Stimulated activated CD8-positive, alpha-beta memory T cell treated with anti-CD3 and anti-CD28 coated beads, Interleukin-4, amount 100 ng/mL, for 1 hour (primary cell): Measurements from ENCODE around the gene EIF5A2.
"Not testable (repeated sequence)": the region's sequence is repeated elsewhere in the genome, so short reads cannot be mapped to it uniquely, and the experiment has no call there.

Experiments used
- DNase-seq, 2 donors: peaks; one replicate each; pipeline ENCODE4 v3.0.0-alpha.2; 2020; ENCODE audit warnings: low read depth in 2 of 2, low spot score in 1 of 2

EIF5A2 gene

GRCh38 chr3:170908235-170909116 is at the start of gene EIF5A2:
Gene EIF5A2 (minus strand): TSS chr3:170908637. CDS start chr3:170907806, 831 bp downstream.
- DNase-seq, result peak; percentile 87 to 91

- DNase-seq, result no peak
These were observed 48.2 kb upstream of the EIF5A2 start for GRCh38 chr3:170956647-170957046.

- no peak for DNase-seq
These were observed 45.3 kb upstream of the EIF5A2 start for GRCh38 chr3:170953736-170954135.

- DNase-seq, result no peak
These were observed 44.8 kb upstream of the EIF5A2 start for GRCh38 chr3:170953229-170953628.

- no peak for DNase-seq
These were observed 40.8 kb upstream of the EIF5A2 start for GRCh38 chr3:170949211-170949610.

- no peak for DNase-seq
These were observed 38.8 kb upstream of the EIF5A2 start for GRCh38 chr3:170947018-170947769.

- DNase-seq, result no peak
These were observed 33.6 kb upstream of the EIF5A2 start for GRCh38 chr3:170942011-170942410.

GRCh38 chr3:170941551-170941950 is 33.1 kb upstream of the EIF5A2 start:
- no peak for DNase-seq

- DNase-seq, result not testable (repeated sequence)
These were observed 24.6 kb upstream of the EIF5A2 start for GRCh38 chr3:170933039-170933438.

GRCh38 chr3:170923553-170923952 is 15.1 kb upstream of the EIF5A2 start:
- not testable (repeated sequence) for DNase-seq

GRCh38 chr3:170918715-170919114 is 10.3 kb upstream of the EIF5A2 start:
- DNase-seq, result no peak

- DNase-seq, result no peak
These were observed 6.3 kb upstream of the EIF5A2 start for GRCh38 chr3:170914690-170915089.

- DNase-seq, result no peak
These were observed 5.8 kb upstream of the EIF5A2 start for GRCh38 chr3:170914212-170914611.

GRCh38 chr3:170911051-170911450 is 2.6 kb upstream of the EIF5A2 start:
- no peak for DNase-seq

- no peak for DNase-seq
These were observed 2.1 kb upstream of the EIF5A2 start for GRCh38 chr3:170910542-170910941.

GRCh38 chr3:170909129-170909903 is 879 bp upstream of the EIF5A2 start:
- no peak for DNase-seq

- no peak for DNase-seq
These were observed 701 bp downstream of the EIF5A2 start for GRCh38 chr3:170907637-170908234.

- DNase-seq, result no peak
These were observed 2.6 kb downstream of the EIF5A2 start for GRCh38 chr3:170905862-170906261.

- DNase-seq, result no peak
These were observed 5.3 kb downstream of the EIF5A2 start for GRCh38 chr3:170903123-170903522.

- no peak for DNase-seq
These were observed 9.0 kb downstream of the EIF5A2 start for GRCh38 chr3:170899455-170899854.

- DNase-seq, result no peak
These were observed 10.5 kb downstream of the EIF5A2 start for GRCh38 chr3:170897978-170898377.
